ENCODE data around the gene CELSR2.

- TF ChIP-seq POLR2A (IDR thresholded peaks at IDR 0.05; ENCODE audit: low read length): no peak
- TF ChIP-seq EP300 (IDR thresholded peaks at IDR 0.05): no peak
- no peak for TF ChIP-seq SREBF2 (IDR thresholded peaks at IDR 0.05)
- no peak for TF ChIP-seq CTCF (IDR thresholded peaks at IDR 0.05)
These were observed 22.1 kb downstream of the CELSR2 start for GRCh38 chr1:109271458-109271857.

All from A549 (cell line).